Body of pancreas (tissue), 4 donors: ENCODE measurements around the gene WIF1. TPM values are rescaled to one million over a fixed set of nuclear protein-coding genes. Genes with fewer than 3 reads are reported as not detected.

Experiments
- ATAC-seq: fragments of 150-250 bp; one replicate; pipeline ENCODE4 v1.9.1; 2016
- DNase-seq, 4 donors: peaks; one replicate each; pipeline ENCODE4 v3.0.0-alpha.2; 2019
- H3K27ac ChIP-seq, 4 donors: fragments of 200-600 bp; sonication (generic); 1 replicate in 3 of 4; 2 replicates in 1 of 4; pipeline versions ENCODE4 v1.5.1 to v1.6.1; 2016 to 2019; ENCODE audit warnings: mild to moderate bottlenecking in 1 of 4, mixed read lengths in 1 of 4, moderate library complexity in 1 of 4
- H3K27me3 ChIP-seq, 2 donors: fragments of 200-600 bp; sonication (generic); one replicate each; pipeline ENCODE4 v1.6.0; 2016; ENCODE audit warnings: mild to moderate bottlenecking in 1 of 2
- H3K36me3 ChIP-seq, 2 donors: fragments of 200-600 bp; sonication (generic); replicated peaks in 1 of 2; 2 replicates each; pipeline ENCODE4 v1.5.1; 2016; ENCODE audit warnings: low read depth in 2 of 2; ENCODE audit not compliant: insufficient read depth in 1 of 2
- H3K4me1 ChIP-seq: fragments of 200-600 bp; sonication (generic); one replicate; pipeline ENCODE4 v1.6.0; 2016
- H3K4me3 ChIP-seq, 2 donors: fragments of 200-600 bp; sonication (generic); 1 replicate in 1 of 2; 2 replicates in 1 of 2; pipeline ENCODE4 v1.5.1; 2016 to 2019
- H3K9me3 ChIP-seq, 3 donors: fragments of 200-600 bp; sonication (generic); 1 replicate in 2 of 3; 2 replicates in 1 of 3; pipeline ENCODE4 v1.5.1; 2016
- POLR2A ChIP-seq, 3 donors: fragments of 450-650 bp; IDR thresholded peaks; one replicate each; pipeline ENCODE4 v1.6.1; 2016; ENCODE audit warnings: antibody characterized with exemption in 3 of 3, mild to moderate bottlenecking in 2 of 3
- WGBS, 2 donors: methylation state at CpG; one replicate each; pipeline ENCODE4 v1.1.5; 2017; 5-methylcytosine and 5-hydroxymethylcytosine counted together
- intact Hi-C: fragments of 100-400 bp; cut with DNase I; formaldehyde crosslinking; loops from one replicate; pipeline ENCODE4 v1.15.1; 2023
- total RNA-seq, 2 donors: library from RNA; depleted of rRNA; stranded (reverse); fragments of >200 nt; gene quantifications; one replicate each; pipeline ENCODE4 v1.1.0, GENCODE V29; 2016
- TF ChIP-seq, protein P1 (sequence below), 7 experiments: fragments of 450-650 bp in 4 of 7; fragments of 200-600 bp in 3 of 7; sonication (generic) in 3 of 7; IDR thresholded peaks; one replicate each; pipeline ENCODE4 v1.5.1; 2016 to 2019; ENCODE audit warnings: antibody characterized with exemption in 7 of 7

Gene WIF1
- total RNA-seq, 2 donors from 2014 or later: 0.66 to 0.78 TPM

DNA sequence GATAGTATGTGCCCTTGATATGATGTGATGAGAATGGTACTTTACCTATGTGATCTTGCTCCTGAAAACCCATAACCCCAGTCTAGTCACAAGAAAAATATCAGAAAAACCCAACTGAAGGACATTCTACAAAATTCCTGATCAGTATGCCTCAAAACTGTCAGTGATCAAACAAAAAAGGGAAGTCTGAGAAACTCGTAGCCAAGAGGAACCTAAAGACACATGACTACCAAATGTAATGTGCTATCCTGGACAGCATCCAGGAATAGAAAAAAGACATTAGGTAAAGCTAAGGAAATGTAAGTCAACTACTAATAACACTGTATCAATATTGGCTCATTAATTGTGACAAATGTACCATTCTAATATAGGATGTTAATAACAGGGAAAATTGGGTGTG, 4.1 kb upstream of the WIF1 start:
- ATAC-seq: no peak
- H3K4me1 ChIP-seq: peaks cover 10% of the 10 kb centered on the region
- H3K27ac ChIP-seq: no peak overlapping the region
- H3K9me3 ChIP-seq: no peaks in the 10 kb centered on the region
- intact Hi-C loops: no loop called here
- no peak for DNase-seq
- peaks cover 0 to 14% of the 10 kb centered on the region in 2 donors for H3K27me3 ChIP-seq
- no peaks in the 10 kb centered on the region for H3K36me3 ChIP-seq
- TF ChIP-seq, protein P1, sequence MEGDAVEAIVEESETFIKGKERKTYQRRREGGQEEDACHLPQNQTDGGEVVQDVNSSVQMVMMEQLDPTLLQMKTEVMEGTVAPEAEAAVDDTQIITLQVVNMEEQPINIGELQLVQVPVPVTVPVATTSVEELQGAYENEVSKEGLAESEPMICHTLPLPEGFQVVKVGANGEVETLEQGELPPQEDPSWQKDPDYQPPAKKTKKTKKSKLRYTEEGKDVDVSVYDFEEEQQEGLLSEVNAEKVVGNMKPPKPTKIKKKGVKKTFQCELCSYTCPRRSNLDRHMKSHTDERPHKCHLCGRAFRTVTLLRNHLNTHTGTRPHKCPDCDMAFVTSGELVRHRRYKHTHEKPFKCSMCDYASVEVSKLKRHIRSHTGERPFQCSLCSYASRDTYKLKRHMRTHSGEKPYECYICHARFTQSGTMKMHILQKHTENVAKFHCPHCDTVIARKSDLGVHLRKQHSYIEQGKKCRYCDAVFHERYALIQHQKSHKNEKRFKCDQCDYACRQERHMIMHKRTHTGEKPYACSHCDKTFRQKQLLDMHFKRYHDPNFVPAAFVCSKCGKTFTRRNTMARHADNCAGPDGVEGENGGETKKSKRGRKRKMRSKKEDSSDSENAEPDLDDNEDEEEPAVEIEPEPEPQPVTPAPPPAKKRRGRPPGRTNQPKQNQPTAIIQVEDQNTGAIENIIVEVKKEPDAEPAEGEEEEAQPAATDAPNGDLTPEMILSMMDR (IDR thresholded peaks at IDR 0.05): no peak
- TF ChIP-seq POLR2A (IDR thresholded peaks at IDR 0.05): no peak
- 29 to 61% methylated on average over 1 of the region's 1 CpG for WGBS, 2 donors
- H3K4me3 ChIP-seq: no peak overlapping the region

- no peaks in the 10 kb centered on the region for H3K36me3 ChIP-seq
- DNase-seq: peak in 1 of 4 donors; percentile 17
- 9 to 11% methylated on average over 8 of the region's 8 CpGs for WGBS, 2 donors
- H3K4me1 ChIP-seq: peaks cover 10% of the 10 kb centered on the region
- H3K9me3 ChIP-seq: no peaks in the 10 kb centered on the region
- no peak overlapping the region for H3K4me3 ChIP-seq
- no peak overlapping the region for H3K27ac ChIP-seq
- no peak for ATAC-seq
- intact Hi-C loops: no loop called here
- TF ChIP-seq POLR2A (IDR thresholded peaks at IDR 0.05): no peak
- TF ChIP-seq, protein P1 (IDR thresholded peaks at IDR 0.05): peak; percentile 46 to 63 (median 59)
- H3K27me3 ChIP-seq: peaks cover 0 to 20% of the 10 kb centered on the region in 2 donors
Observed at GRCh38 chr12:65123435-65124063, 2.4 kb upstream of the WIF1 start.

DNA sequence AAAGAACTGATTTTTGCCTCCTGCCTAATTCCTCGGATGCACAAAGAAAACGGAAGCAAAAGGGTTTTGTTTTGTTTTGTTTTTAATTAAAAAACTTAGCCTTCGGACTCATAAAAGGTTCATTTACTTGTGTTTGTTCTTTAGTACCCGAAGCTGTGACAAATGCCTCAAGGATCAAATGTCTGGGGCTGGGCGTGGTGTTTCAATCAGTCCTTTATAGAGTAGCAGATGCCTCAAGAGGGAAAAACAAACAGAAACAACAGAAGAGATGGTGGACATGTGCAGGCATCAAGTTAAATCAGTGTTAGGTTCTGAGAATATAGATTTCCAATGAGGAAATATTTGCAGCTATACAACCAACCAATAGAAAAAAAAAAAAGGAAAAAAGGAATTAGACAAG, 1.6 kb upstream of the WIF1 start:
- H3K9me3 ChIP-seq: no peaks in the 10 kb centered on the region
- intact Hi-C loops: no loop called here
- H3K4me1 ChIP-seq: peaks cover 10% of the 10 kb centered on the region
- DNase-seq (no peak), ATAC-seq (no peak)
- 68 to 71% methylated on average over 5 of the region's 5 CpGs for WGBS, 2 donors
- H3K27ac ChIP-seq: no peak overlapping the region
- H3K27me3 ChIP-seq: peaks cover 0 to 20% of the 10 kb centered on the region in 2 donors
- H3K36me3 ChIP-seq: no peaks in the 10 kb centered on the region
- TF ChIP-seq POLR2A (IDR thresholded peaks at IDR 0.05): no peak
- TF ChIP-seq, protein P1 (IDR thresholded peaks at IDR 0.05): no peak
- H3K4me3 ChIP-seq: no peak overlapping the region

DNA sequence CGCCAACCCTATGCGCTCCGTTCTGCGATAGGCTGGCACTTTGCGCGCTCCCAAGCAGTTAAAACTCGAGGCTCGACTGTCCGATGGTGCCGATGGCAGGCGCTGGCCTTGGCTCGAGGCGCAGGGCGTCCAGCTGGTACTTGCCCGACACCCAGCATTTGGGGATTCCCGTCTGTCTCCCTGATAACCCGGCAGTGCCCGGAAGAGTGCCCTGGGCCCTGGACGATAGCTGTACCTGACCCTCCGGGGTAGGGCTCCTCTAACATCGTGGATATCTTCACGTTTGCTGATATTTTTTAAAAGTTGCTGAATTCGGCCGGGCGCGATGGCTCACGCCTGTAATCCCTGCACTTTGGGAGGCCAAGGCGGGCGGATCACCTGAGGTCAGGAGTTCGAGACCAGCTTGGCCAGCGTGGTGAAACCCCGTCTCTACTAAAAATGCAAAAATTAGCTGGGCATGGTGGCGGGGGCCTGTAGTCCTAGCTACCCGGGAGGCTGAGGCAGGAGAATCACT, 908 bp upstream of the WIF1 start:
- TF ChIP-seq, protein P1 (IDR thresholded peaks at IDR 0.05): no peak
- no peak for TF ChIP-seq POLR2A (IDR thresholded peaks at IDR 0.05)
- Histone ChIP-seq H3K27me3 (peaks cover 0 to 20% of the 10 kb centered on the region in 2 donors), H3K9me3 (no peaks in the 10 kb centered on the region), H3K27ac (no peak overlapping the region), H3K36me3 (no peaks in the 10 kb centered on the region), H3K4me1 (peaks cover 10% of the 10 kb centered on the region), H3K4me3 (no peak overlapping the region)
- intact Hi-C loops: no loop called here
- DNase-seq (no peak), ATAC-seq (no peak)
- WGBS, 2 donors: 79 to 87% methylated on average over 27 to 34 of the region's 34 CpGs

DNA sequence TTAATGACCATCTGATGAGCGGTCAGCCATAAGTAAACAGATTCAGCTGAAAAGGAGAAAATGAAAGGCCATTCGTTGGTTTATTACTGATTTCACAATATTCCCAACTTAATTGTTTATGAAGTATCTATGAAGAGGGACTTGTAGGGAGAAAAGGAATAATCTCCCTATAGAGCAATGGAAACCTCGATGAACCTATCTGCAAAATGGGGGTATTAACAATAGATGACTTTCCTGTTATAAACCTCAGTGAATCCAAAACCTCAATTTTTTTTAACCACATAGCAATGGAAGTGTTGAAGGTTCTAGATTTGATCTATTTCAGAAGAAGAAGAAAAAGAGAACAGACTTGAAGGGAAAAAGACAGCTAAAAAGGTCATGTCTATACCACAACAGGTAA, 2.0 kb downstream of the WIF1 start:
- Histone ChIP-seq H3K4me1 (peaks cover 10% of the 10 kb centered on the region), H3K27me3 (peaks cover 0 to 20% of the 10 kb centered on the region in 2 donors), H3K36me3 (no peaks in the 10 kb centered on the region), H3K27ac (no peak overlapping the region), H3K9me3 (no peaks in the 10 kb centered on the region), H3K4me3 (no peak overlapping the region)
- no peak for DNase-seq
- ATAC-seq: no peak
- WGBS, 2 donors: 77 to 85% methylated on average over 3 of the region's 3 CpGs
- no peak for TF ChIP-seq POLR2A (IDR thresholded peaks at IDR 0.05)
- TF ChIP-seq, protein P1 (IDR thresholded peaks at IDR 0.05): no peak
- intact Hi-C loops: loop anchor here (5.0 kb wide), 1 partner anchor 227 kb away; no protein-coding TSS in a partner anchor
